ENCODE results near the gene USP38.
"Not testable (repeated sequence)": the region's sequence is repeated elsewhere in the genome, so short reads cannot be mapped to it uniquely, and the experiment has no call there.

The USP38 gene

GRCh38 chr4:143184503-143185252 lies at the start of gene USP38:
USP38 (plus strand) TSS chr4:143184917; CDS start chr4:143185451, 534 bp downstream.
- Histone ChIP-seq H3K4me1 (ENCODE audit: control insufficient read depth, insufficient read depth, low read length) (peaks cover 18% of the 10 kb centered on the region), H3K27me3 (ENCODE audit: control insufficient read depth, insufficient read depth, low read length) (no peaks in the 10 kb centered on the region), H3K4me3 (ENCODE audit: low read length) (peak within 1 kb of the TSS; percentile 77), H3K36me3 (ENCODE audit: control insufficient read depth, insufficient read depth, low read length) (no peaks in the 10 kb centered on the region), H3K27ac (ENCODE audit: low read depth, low read length) (peak within 1 kb of the TSS; percentile 91), H3K9ac (ENCODE audit: low read length) (peak within 1 kb of the TSS; percentile 91)

DNA sequence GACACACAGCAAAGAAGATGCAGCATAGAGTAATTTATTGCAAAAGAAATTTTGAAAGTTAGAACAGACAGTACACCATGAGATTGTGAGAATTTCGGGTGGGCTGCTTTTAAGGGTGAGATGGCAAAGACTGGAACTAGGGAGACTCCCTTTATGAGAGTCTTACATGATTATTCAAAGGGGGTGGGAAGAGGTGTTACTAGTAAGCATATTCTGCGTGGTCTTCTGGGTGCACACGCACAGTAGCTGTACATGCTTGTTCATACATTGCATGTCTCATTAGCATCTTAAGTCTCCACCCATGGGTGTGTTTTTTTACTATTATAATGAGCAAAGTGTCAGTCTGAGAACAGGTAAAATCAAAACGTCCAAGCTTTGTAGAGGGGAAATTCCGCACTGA lies 49.4 kb upstream of the USP38 start:
- Histone ChIP-seq H3K27ac (ENCODE audit: low read depth, low read length) (no peak overlapping the region), H3K4me1 (ENCODE audit: control insufficient read depth, insufficient read depth, low read length) (no peaks in the 10 kb centered on the region), H3K27me3 (ENCODE audit: control insufficient read depth, insufficient read depth, low read length) (no peaks in the 10 kb centered on the region), H3K4me3 (ENCODE audit: low read length) (no peak overlapping the region), H3K36me3 (ENCODE audit: control insufficient read depth, insufficient read depth, low read length) (no peaks in the 10 kb centered on the region), H3K9ac (ENCODE audit: low read length) (no peak overlapping the region)

- Histone ChIP-seq H3K9ac (ENCODE audit: low read length) (no peak overlapping the region), H3K36me3 (ENCODE audit: control insufficient read depth, insufficient read depth, low read length) (no peaks in the 10 kb centered on the region), H3K4me1 (ENCODE audit: control insufficient read depth, insufficient read depth, low read length) (no peaks in the 10 kb centered on the region), H3K27ac (ENCODE audit: low read depth, low read length) (no peak overlapping the region), H3K4me3 (ENCODE audit: low read length) (no peak overlapping the region), H3K27me3 (ENCODE audit: control insufficient read depth, insufficient read depth, low read length) (no peaks in the 10 kb centered on the region)
These were observed 44.0 kb upstream of the USP38 start for GRCh38 chr4:143140696-143141095.

DNA sequence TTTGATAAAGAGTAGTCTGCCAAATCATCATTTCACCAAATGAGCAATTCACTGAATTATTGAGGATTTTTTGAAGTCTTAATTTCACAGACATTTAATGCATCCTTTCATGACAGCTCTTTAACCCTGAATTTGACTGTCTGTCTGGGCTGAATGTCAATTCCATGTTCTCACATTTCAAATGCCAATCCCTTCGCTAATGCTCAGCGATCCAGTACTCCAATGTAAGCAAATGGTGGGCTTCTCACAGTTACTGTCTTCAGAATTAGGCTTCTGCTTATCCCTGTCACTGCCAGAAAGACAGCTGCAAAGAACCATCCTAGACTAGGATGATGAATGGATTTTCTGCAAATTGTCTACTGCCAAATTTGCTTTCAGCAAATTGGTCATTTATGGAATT lies 36.2 kb upstream of the USP38 start:
- Histone ChIP-seq H3K4me1 (ENCODE audit: control insufficient read depth, insufficient read depth, low read length) (no peaks in the 10 kb centered on the region), H3K27ac (ENCODE audit: low read depth, low read length) (no peak overlapping the region), H3K27me3 (ENCODE audit: control insufficient read depth, insufficient read depth, low read length) (no peaks in the 10 kb centered on the region), H3K9ac (ENCODE audit: low read length) (no peak overlapping the region), H3K36me3 (ENCODE audit: control insufficient read depth, insufficient read depth, low read length) (no peaks in the 10 kb centered on the region), H3K4me3 (ENCODE audit: low read length) (no peak overlapping the region)

DNA sequence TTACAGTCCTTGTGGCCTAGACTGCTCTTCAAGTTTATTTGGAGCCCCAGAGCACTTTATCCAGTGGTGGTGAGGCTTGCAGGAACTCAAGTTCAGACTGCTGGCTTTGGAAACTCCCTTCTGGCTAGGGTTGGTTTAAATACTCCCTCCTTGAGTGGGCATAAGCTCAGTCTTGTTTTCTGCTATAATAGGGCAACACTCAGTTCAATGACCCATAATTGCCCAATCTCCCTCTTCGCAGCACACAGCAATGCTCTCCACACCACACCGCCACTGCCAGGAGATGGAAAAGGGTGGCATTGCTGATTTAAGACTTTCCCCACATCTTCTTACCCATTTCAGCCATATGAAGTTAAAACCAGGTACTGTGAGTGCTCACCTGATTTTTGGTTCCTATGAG lies 27.9 kb upstream of the USP38 start:
- Histone ChIP-seq H3K4me3 (ENCODE audit: low read length) (no peak overlapping the region), H3K27me3 (ENCODE audit: control insufficient read depth, insufficient read depth, low read length) (no peaks in the 10 kb centered on the region)

GRCh38 chr4:143163614-143164013 lies 21.1 kb upstream of the USP38 start:
- no peak overlapping the region for H3K9ac ChIP-seq (ENCODE audit: low read length)
- H3K4me1 ChIP-seq (ENCODE audit: control insufficient read depth, insufficient read depth, low read length) = no peaks in the 10 kb centered on the region
- no peak overlapping the region for H3K4me3 ChIP-seq (ENCODE audit: low read length)
- no peaks in the 10 kb centered on the region for H3K27me3 ChIP-seq (ENCODE audit: control insufficient read depth, insufficient read depth, low read length)
- no peaks in the 10 kb centered on the region for H3K36me3 ChIP-seq (ENCODE audit: control insufficient read depth, insufficient read depth, low read length)
- H3K27ac ChIP-seq (ENCODE audit: low read depth, low read length) = no peak overlapping the region

More for the DNA sequence above, 27.9 kb upstream of the USP38 start:
- Histone ChIP-seq H3K4me1 (ENCODE audit: control insufficient read depth, insufficient read depth, low read length) (no peaks in the 10 kb centered on the region), H3K36me3 (ENCODE audit: control insufficient read depth, insufficient read depth, low read length) (no peaks in the 10 kb centered on the region), H3K27ac (ENCODE audit: low read depth, low read length) (no peak overlapping the region), H3K9ac (ENCODE audit: low read length) (no peak overlapping the region)

- not testable (repeated sequence) for H3K4me1 ChIP-seq (ENCODE audit: control insufficient read depth, insufficient read depth, low read length); H3K36me3 ChIP-seq (ENCODE audit: control insufficient read depth, insufficient read depth, low read length); H3K27ac ChIP-seq (ENCODE audit: low read depth, low read length); H3K9ac ChIP-seq (ENCODE audit: low read length); H3K4me3 ChIP-seq (ENCODE audit: low read length); H3K27me3 ChIP-seq (ENCODE audit: control insufficient read depth, insufficient read depth, low read length)
These were observed 18.0 kb upstream of the USP38 start for GRCh38 chr4:143166722-143167121.

- Histone ChIP-seq H3K27me3 (ENCODE audit: control insufficient read depth, insufficient read depth, low read length) (no peaks in the 10 kb centered on the region), H3K9ac (ENCODE audit: low read length) (no peak overlapping the region), H3K4me1 (ENCODE audit: control insufficient read depth, insufficient read depth, low read length) (no peaks in the 10 kb centered on the region), H3K27ac (ENCODE audit: low read depth, low read length) (no peak overlapping the region), H3K4me3 (ENCODE audit: low read length) (no peak overlapping the region), H3K36me3 (ENCODE audit: control insufficient read depth, insufficient read depth, low read length) (no peaks in the 10 kb centered on the region)
These were observed 5.8 kb upstream of the USP38 start for GRCh38 chr4:143178923-143179322.

DNA sequence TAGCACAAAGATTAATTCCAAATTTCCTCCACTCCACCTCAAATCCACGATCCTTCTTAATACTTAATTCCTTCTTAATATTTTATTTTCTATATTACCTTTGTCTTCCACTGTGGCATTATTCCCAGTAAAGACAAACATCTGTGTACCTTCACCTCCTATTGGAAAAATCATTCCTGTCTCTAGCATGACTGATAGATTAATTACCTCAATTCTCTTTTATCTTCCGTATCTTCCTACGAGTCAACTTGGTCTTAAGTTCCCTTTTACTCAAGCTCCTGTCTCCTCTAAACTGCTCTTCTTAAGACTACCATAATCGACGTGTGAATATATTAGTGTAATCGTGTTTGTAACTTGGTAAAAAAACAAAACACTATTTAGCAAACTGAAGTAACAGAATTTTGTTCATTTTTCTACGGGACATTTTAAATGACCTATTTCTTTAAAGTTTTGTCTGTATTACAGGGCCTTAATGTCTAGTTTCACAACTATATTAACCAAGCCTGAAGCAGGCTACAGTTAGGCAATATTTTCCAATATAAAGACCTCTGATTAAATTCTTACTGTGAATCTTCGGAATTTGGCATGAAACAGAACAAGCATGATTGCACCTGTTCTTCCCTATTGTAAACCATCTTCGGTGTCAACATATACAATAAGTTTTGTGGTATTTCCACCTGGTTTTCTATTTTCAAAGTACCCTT lies 1.1 kb upstream of the USP38 start:
- H3K36me3 ChIP-seq (ENCODE audit: control insufficient read depth, insufficient read depth, low read length) = no peaks in the 10 kb centered on the region
- peak overlapping the region; percentile 91 for H3K27ac ChIP-seq (ENCODE audit: low read depth, low read length)
- peaks cover 9% of the 10 kb centered on the region for H3K4me1 ChIP-seq (ENCODE audit: control insufficient read depth, insufficient read depth, low read length)
- peak overlapping the region; percentile 47 for H3K9ac ChIP-seq (ENCODE audit: low read length)
- H3K4me3 ChIP-seq (ENCODE audit: low read length) = peak overlapping the region; percentile 77
- H3K27me3 ChIP-seq (ENCODE audit: control insufficient read depth, insufficient read depth, low read length) = no peaks in the 10 kb centered on the region

DNA sequence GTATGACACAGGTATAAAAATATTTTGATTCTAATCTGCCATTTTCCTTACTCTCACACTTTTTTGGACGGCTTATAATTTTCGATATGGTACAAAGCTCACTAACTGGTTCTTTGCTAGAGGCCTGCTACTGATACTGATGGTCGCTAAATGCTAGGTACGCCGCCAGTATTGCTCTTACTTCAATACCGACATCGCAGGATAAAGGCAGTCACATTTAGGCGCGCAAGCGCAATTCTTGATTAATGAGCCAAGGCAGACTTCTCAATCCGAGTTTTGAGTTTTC lies 557 bp upstream of the USP38 start:
- H3K27ac ChIP-seq (ENCODE audit: low read depth, low read length) = peak overlapping the region; percentile 91
- peaks cover 13% of the 10 kb centered on the region for H3K4me1 ChIP-seq (ENCODE audit: control insufficient read depth, insufficient read depth, low read length)
- H3K36me3 ChIP-seq (ENCODE audit: control insufficient read depth, insufficient read depth, low read length) = no peaks in the 10 kb centered on the region
- peak overlapping the region; percentile 47 for H3K9ac ChIP-seq (ENCODE audit: low read length)
- H3K27me3 ChIP-seq (ENCODE audit: control insufficient read depth, insufficient read depth, low read length) = no peaks in the 10 kb centered on the region
- H3K4me3 ChIP-seq (ENCODE audit: low read length) = peak overlapping the region; percentile 77

- H3K27ac ChIP-seq (ENCODE audit: low read depth, low read length) = peak overlapping the region; percentile 91
- H3K27me3 ChIP-seq (ENCODE audit: control insufficient read depth, insufficient read depth, low read length) = no peaks in the 10 kb centered on the region
- H3K9ac ChIP-seq (ENCODE audit: low read length) = peak overlapping the region; percentile 91
- peak overlapping the region; percentile 75 for H3K4me3 ChIP-seq (ENCODE audit: low read length)
- no peaks in the 10 kb centered on the region for H3K36me3 ChIP-seq (ENCODE audit: control insufficient read depth, insufficient read depth, low read length)
- peaks cover 18% of the 10 kb centered on the region for H3K4me1 ChIP-seq (ENCODE audit: control insufficient read depth, insufficient read depth, low read length)
These were observed 763 bp downstream of the USP38 start for GRCh38 chr4:143185253-143186107.

GRCh38 chr4:143186212-143186611 lies 1.5 kb downstream of the USP38 start:
- Histone ChIP-seq H3K4me3 (ENCODE audit: low read length) (peak overlapping the region; percentile 75), H3K9ac (ENCODE audit: low read length) (no peak overlapping the region), H3K4me1 (ENCODE audit: control insufficient read depth, insufficient read depth, low read length) (peaks cover 18% of the 10 kb centered on the region), H3K36me3 (ENCODE audit: control insufficient read depth, insufficient read depth, low read length) (no peaks in the 10 kb centered on the region), H3K27ac (ENCODE audit: low read depth, low read length) (no peak overlapping the region), H3K27me3 (ENCODE audit: control insufficient read depth, insufficient read depth, low read length) (no peaks in the 10 kb centered on the region)

Data from rectal smooth muscle tissue (tissue), 1 donor.